ENCODE data around the gene RHCE.
"Not testable (repeated sequence)": the region's sequence is repeated elsewhere in the genome, so short reads cannot be mapped to it uniquely, and the experiment has no call there.

DNA sequence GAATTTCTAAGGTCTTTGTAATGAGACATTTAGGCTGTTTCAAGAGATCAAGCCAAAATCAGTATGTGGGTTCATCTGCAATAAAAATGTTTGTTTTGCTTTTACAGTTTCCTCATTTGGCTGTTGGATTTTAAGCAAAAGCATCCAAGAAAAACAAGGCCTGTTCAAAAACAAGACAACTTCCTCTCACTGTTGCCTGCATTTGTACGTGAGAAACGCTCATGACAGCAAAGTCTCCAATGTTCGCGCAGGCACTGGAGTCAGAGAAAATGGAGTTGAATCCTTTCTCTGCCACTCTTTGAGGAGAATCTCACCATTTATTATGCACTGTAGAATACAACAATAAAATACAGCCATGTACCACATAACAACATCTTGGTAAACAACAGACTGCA lies 91.8 kb downstream of the RHCE start:
- not testable (repeated sequence) for TF ChIP-seq POLR2A (IDR thresholded peaks at IDR 0.05)
- TF ChIP-seq, protein P1, sequence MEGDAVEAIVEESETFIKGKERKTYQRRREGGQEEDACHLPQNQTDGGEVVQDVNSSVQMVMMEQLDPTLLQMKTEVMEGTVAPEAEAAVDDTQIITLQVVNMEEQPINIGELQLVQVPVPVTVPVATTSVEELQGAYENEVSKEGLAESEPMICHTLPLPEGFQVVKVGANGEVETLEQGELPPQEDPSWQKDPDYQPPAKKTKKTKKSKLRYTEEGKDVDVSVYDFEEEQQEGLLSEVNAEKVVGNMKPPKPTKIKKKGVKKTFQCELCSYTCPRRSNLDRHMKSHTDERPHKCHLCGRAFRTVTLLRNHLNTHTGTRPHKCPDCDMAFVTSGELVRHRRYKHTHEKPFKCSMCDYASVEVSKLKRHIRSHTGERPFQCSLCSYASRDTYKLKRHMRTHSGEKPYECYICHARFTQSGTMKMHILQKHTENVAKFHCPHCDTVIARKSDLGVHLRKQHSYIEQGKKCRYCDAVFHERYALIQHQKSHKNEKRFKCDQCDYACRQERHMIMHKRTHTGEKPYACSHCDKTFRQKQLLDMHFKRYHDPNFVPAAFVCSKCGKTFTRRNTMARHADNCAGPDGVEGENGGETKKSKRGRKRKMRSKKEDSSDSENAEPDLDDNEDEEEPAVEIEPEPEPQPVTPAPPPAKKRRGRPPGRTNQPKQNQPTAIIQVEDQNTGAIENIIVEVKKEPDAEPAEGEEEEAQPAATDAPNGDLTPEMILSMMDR (IDR thresholded peaks at IDR 0.05): not testable (repeated sequence)
